ENCODE data around the gene NR2F1-AS1.

DNA sequence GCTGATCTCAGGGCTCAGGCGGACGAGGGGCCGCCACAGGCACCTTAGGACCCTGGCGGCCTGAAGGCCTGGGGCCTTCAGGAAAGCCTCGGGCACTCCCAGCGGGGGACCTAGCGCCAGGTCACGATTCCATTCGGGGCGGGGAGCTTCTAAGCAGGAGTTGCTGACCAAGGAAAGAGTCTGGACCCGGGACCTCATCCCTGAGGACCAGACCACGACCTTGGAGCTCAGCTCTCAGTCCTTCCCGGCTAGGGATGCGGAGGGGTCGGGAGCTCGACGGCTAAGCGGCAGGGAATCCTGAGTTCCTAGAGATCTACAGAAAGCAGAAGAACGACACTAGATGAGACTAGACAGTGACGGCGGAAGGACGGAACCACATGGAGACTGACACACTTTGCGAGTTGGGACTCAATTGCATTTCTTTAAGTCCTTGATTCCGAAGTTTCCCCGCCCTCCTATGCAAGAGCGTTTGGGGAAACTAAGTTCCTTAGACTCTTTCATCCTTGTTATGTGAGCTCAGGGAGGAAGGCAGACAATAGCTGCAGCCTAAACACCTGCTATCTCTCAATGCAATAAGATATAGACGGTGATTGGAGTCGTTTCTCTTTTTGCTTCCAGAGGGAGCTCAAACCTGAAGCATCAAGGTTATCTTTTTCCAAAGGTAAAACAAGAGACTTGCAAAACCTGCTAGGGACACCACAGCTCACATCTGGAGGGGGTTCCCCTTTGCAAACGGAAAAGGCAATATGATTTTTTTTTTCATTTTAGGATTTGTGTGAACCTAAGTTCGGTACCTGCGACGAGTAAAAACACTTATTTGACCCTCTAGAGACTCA lies 9.7 kb downstream of the NR2F1-AS1 start:
- no peak for TF ChIP-seq EZH2 (optimal IDR thresholded peaks at IDR 0.05; ENCODE audit: low read depth, low read length)
- TF ChIP-seq, protein P1, sequence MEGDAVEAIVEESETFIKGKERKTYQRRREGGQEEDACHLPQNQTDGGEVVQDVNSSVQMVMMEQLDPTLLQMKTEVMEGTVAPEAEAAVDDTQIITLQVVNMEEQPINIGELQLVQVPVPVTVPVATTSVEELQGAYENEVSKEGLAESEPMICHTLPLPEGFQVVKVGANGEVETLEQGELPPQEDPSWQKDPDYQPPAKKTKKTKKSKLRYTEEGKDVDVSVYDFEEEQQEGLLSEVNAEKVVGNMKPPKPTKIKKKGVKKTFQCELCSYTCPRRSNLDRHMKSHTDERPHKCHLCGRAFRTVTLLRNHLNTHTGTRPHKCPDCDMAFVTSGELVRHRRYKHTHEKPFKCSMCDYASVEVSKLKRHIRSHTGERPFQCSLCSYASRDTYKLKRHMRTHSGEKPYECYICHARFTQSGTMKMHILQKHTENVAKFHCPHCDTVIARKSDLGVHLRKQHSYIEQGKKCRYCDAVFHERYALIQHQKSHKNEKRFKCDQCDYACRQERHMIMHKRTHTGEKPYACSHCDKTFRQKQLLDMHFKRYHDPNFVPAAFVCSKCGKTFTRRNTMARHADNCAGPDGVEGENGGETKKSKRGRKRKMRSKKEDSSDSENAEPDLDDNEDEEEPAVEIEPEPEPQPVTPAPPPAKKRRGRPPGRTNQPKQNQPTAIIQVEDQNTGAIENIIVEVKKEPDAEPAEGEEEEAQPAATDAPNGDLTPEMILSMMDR (IDR thresholded peaks at IDR 0.05; ENCODE audit: low read length), result no peak
- no peak for TF ChIP-seq EZH2phosphoT487 (IDR thresholded peaks at IDR 0.05; ENCODE audit: low read length)

All from MM.1S (cell line).